Measurements from ENCODE around the gene CFAP46.

- no peak for TF ChIP-seq CTCF (IDR thresholded peaks at IDR 0.05)
- no peak for TF ChIP-seq SIN3A (IDR thresholded peaks at IDR 0.05; ENCODE audit: borderline replicate concordance, insufficient read depth, low read depth, low read length)
- TF ChIP-seq REST (IDR thresholded peaks at IDR 0.05; ENCODE audit: insufficient read depth in 1 of 2, low read depth in 2 of 2, low read length in 1 of 2) = no peak
Observed at GRCh38 chr10:132815168-132815857, 127.1 kb downstream of the CFAP46 start.

Measured in Panc1 (cell line).